ENCODE measurements around the gene ZNF536. TPM values are rescaled to one million over a fixed set of nuclear protein-coding genes. Genes with fewer than 3 reads are reported as not detected.

ZNF536 gene
- total RNA-seq, 2 experiments from 2014 or later, result not detected

DNA sequence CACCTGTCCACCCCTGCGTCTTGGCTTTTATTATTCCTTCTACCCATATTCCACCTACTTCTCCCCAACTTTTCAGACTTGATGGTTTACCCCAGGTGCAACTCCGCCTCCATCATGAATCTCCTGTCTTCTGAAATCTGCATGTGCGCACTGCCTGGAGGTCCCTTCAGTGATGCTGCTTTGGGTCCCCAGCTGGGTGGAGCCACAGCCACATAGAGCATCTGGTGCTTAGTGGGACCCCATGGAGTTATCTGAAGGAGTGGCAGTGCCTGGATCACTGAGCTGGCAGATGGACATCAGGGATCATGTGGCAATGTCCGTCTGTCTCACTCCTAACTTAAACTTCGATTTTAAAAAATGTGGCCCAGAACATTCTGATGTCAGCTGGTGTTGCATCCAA, 13.5 kb downstream of the ZNF536 start:
- DNase-seq, result no peak
- no peak for ATAC-seq
- intact Hi-C loops (cut with DNase I, micrococcal nuclease), result no loop called here
- POLR2A ChIA-PET, result no interaction called here
- Mint-ChIP-seq H3K4me3 (no peak overlapping the region), H3K36me3 (ENCODE audit: low read depth) (no peaks in the 10 kb centered on the region), H3K9me3 (ENCODE audit: low read depth) (no peaks in the 10 kb centered on the region), H3K27ac (no peak overlapping the region), H3K27me3 (peaks cover 4% of the 10 kb centered on the region), H3K4me1 (no peaks in the 10 kb centered on the region)
- CTCF ChIA-PET, result no interaction called here

DNA sequence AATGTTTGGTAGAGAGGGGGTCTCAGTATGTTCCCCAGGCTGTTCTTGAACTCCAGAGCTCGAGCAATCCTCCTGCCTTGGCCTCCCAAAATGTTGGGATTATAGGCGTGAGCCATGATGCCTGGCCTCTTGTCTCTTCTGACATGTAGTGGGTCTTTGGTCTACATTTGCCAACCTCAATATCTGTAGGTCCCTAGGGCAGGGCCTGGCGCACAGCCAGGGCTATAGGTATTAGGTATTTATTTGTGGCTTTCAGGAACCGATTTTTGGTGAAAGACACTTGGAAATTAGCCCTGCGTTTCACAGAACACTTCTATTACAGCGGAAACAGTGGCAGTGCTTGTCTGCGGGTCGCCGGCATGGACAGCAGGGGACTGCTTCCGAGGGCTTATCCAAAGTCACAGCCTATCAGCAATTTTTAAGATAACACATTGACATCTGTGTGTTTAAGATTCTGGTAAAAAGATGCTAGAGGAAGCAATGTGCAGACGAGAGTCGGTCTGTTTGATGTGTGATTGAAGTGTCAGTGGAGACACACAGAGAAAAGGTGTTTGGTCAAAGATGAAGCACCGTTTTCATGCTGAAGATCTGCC, 14.5 kb downstream of the ZNF536 start:
- ChIA-PET CTCF (no interaction called here), POLR2A (no interaction called here)
- no peaks in the 10 kb centered on the region for H3K9me3 Mint-ChIP-seq (ENCODE audit: low read depth)
- H3K4me3 Mint-ChIP-seq, result no peak overlapping the region
- ATAC-seq (no peak), DNase-seq (no peak)
- H3K36me3 Mint-ChIP-seq (ENCODE audit: low read depth), result no peaks in the 10 kb centered on the region
- peaks cover 4% of the 10 kb centered on the region for H3K27me3 Mint-ChIP-seq
- intact Hi-C loops (cut with DNase I, micrococcal nuclease), result no loop called here
- H3K4me1 Mint-ChIP-seq, result no peaks in the 10 kb centered on the region
- H3K27ac Mint-ChIP-seq, result no peak overlapping the region

DNA sequence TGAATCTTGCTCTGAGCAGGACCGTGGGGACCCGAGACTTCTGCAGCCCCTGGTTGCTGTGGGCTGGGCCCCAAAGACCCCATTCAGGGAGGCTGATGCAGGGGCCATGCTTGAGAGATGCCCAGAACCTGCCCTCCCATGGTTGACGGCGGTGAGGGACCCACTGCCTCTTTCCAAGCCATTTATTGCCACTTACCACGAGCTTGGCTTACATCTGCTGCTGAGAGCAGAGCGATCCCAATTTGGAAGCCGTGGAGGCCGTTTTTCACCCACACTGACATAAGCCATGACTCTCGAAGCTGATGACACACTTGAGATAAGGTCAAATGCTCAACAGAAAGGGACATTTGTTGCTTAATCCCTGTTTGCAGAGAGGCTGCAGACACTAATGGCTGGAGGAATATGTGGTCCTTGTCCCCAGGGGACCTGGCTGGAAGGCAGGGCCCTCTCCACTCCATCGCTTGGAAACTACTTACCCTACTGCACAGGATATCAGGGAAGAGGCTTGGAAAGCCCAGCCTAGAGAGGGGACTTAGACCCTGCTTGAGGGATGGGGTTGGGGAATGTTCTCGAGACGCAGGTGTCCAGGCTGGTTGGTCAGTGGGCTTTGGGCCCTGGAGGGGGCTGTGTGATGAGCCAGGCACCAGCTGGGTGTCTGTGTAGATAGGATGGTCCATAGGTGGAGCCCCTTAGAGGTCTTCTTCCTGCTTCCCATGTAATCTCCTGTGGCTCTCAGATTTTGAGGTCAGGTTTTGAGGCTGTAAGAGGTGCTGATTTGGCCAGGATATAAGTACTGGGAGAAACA, 15.3 kb downstream of the ZNF536 start:
- Mint-ChIP-seq H3K27me3 (peaks cover 4% of the 10 kb centered on the region), H3K9me3 (ENCODE audit: low read depth) (no peaks in the 10 kb centered on the region), H3K4me1 (no peaks in the 10 kb centered on the region), H3K4me3 (no peak overlapping the region), H3K27ac (no peak overlapping the region), H3K36me3 (ENCODE audit: low read depth) (no peaks in the 10 kb centered on the region)
- intact Hi-C loops (cut with DNase I, micrococcal nuclease), result no loop called here
- ATAC-seq, result no peak
- ChIA-PET CTCF (no interaction called here), POLR2A (no interaction called here)
- no peak for DNase-seq

DNA sequence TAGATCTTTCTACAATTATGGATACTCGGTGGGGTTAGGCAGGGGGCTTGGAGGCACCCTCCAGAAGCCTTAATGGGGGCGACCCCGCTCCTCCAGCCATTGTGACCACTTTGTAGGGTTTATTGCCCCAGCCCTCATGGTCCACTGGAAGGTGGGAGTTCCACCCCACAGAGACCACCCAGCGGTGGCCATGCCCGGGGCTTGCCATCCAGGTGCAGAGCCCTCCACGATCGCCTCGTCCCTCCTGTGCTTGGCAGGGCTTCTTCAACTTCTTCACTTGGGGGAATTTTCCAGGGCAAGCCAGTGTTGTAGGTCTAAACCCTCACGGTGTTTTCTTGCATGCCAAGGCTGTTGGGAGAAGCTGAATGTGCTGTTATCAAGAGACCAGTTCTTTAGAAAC, 16.1 kb downstream of the ZNF536 start:
- H3K9me3 Mint-ChIP-seq (ENCODE audit: low read depth), result no peaks in the 10 kb centered on the region
- CTCF ChIA-PET, result no interaction called here
- peaks cover 7% of the 10 kb centered on the region for H3K27me3 Mint-ChIP-seq
- H3K36me3 Mint-ChIP-seq (ENCODE audit: low read depth), result no peaks in the 10 kb centered on the region
- H3K27ac Mint-ChIP-seq, result no peak overlapping the region
- H3K4me3 Mint-ChIP-seq, result no peak overlapping the region
- no peaks in the 10 kb centered on the region for H3K4me1 Mint-ChIP-seq
- DNase-seq, result no peak
- intact Hi-C loops (cut with DNase I, micrococcal nuclease), result no loop called here
- POLR2A ChIA-PET, result no interaction called here
- ATAC-seq, result no peak

DNA sequence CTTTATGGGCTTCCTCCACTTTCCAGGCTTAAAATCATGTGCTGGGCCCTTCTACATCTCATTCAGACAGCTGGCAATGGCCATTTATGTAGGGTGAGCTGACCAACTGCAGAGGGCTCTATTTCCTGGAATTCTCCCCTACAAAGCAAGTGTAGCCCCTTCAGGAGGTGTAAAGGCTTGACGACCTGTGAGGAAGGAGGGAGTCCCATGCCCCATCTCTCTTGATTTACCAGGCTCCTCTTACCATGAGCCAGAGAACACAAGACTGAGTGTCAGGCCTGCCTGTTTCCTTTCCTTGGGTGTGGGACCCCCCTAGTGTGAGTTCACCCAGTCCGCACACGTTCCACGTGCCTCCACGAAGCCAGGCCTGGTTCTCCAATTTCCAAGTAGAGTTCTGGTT, 16.6 kb downstream of the ZNF536 start:
- Mint-ChIP-seq H3K4me3 (no peak overlapping the region), H3K27ac (no peak overlapping the region), H3K27me3 (peaks cover 12% of the 10 kb centered on the region), H3K4me1 (no peaks in the 10 kb centered on the region), H3K36me3 (ENCODE audit: low read depth) (no peaks in the 10 kb centered on the region), H3K9me3 (ENCODE audit: low read depth) (no peaks in the 10 kb centered on the region)
- no peak for DNase-seq
- ChIA-PET POLR2A (no interaction called here), CTCF (no interaction called here)
- no peak for ATAC-seq
- intact Hi-C loops (cut with DNase I, micrococcal nuclease), result no loop called here

DNA sequence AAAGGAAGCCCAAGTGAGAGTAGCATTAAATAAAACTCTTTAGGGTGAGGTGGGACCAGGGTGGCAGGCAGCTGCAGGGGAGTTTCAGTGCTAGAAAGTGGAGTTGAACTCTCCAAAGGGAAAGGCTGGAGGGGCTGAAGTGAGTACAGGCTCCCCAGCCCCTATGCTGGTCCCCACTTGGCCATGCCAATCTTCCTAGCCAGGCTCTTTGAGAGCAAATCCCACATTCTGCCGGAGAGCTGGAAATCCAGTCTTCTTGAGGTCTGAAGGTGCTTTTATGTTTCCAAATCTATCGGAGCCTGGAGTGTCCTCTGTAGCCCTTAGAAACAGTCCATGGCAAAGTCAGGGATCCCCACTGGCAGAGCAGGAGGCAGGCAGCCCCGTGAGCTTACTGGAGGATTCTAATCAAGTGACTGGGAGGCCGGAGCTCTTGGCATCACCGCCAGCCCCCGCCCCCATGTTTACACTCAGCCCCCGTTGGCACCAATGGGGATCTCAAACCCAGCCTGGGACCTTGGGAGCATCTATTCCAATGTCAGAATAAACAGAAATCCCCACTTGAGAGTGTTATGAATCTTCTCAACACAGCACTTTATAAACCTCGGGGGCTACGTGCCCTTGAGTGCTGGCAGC, 18.3 kb downstream of the ZNF536 start:
- ATAC-seq (no peak), DNase-seq (no peak)
- peaks cover 12% of the 10 kb centered on the region for H3K27me3 Mint-ChIP-seq
- CTCF ChIA-PET, result no interaction called here
- H3K27ac Mint-ChIP-seq, result no peak overlapping the region
- no peaks in the 10 kb centered on the region for H3K36me3 Mint-ChIP-seq (ENCODE audit: low read depth)
- H3K4me3 Mint-ChIP-seq, result no peak overlapping the region
- POLR2A ChIA-PET, result no interaction called here
- no peaks in the 10 kb centered on the region for H3K9me3 Mint-ChIP-seq (ENCODE audit: low read depth)
- H3K4me1 Mint-ChIP-seq, result no peaks in the 10 kb centered on the region
- intact Hi-C loops (cut with DNase I, micrococcal nuclease), result loop anchor here in 1 of 2 experiments (10.0 kb wide), 1 partner anchor 1026 kb away; no protein-coding TSS in a partner anchor

DNA sequence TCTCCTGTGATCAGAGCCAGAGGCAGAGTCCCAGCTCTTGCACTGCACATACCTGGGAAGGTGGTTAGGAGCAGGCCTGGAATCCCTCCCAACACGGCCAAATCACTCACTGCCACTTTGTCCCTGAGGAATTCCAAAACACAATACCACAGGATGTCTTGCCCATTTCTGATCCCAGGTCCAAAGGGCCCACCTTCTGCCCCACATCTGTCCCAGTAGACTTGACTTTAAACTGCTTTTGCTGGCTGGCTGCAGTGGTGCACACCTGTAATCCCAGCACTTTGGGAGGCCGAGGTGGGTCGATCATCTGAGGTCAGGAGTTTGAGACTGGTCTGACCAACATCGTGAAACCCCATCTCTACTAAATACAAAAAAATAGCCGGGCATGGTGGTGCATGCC, 18.9 kb downstream of the ZNF536 start:
- no peaks in the 10 kb centered on the region for H3K9me3 Mint-ChIP-seq (ENCODE audit: low read depth)
- CTCF ChIA-PET, result no interaction called here

DNA sequence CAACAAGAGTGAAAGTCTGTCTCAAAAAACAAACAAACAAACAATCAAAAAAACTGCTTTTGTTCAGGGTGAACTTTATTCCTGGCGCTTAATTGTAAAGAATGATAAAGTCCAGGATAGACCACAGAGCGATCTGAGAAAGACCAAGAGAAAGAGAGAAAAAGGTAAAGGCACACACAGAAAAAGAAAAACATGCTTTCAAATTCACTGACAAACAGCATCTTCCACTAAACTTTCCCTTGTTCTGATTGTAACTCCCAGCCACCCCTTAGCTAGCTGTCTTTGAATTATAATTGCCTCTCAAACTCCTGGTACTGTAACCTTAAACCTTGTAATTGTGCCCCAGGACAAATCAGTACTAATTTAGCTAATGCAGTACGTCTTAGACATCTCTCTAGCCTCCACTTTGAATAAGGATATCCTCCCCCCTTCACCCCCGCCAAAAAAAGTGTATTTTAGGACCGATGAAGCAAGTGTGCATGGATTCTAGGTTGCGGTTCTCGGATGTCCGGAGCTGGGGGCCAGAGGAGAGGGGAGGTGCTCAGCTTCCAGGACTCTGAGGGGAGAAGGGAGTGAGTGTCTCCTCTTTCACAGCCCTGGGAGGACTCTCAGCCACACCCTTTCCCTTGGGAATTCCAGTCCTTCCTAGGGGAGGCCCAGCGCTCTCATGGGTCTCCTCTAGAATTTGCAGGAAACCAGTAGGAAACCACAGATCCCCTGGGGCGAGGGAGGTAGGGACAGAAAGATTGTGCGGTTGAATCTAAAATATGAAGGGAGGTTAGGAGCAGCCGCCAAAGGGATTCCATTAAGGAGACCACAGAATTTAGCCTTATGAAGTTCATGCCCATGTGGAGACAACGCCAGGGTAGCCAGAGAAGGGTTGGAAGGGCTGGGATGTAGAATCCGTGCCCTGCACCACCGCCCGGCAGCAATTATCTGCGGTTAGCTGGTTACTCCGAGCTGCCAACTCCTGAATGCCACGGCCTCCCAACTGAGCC, 19.7 kb downstream of the ZNF536 start:
- intact Hi-C loops (cut with DNase I, micrococcal nuclease), result loop anchor here in 1 of 2 experiments (10.0 kb wide), 1 partner anchor 1027 kb away; no protein-coding TSS in a partner anchor
- ChIA-PET CTCF (no interaction called here), POLR2A (no interaction called here)
- H3K4me1 Mint-ChIP-seq, result no peaks in the 10 kb centered on the region
- ATAC-seq, result no peak
- no peak for DNase-seq
- no peak overlapping the region for H3K4me3 Mint-ChIP-seq
- H3K36me3 Mint-ChIP-seq (ENCODE audit: low read depth), result no peaks in the 10 kb centered on the region
- no peaks in the 10 kb centered on the region for H3K9me3 Mint-ChIP-seq (ENCODE audit: low read depth)
- H3K27ac Mint-ChIP-seq, result no peak overlapping the region
- peaks cover 9% of the 10 kb centered on the region for H3K27me3 Mint-ChIP-seq

More for the DNA sequence above, 18.9 kb downstream of the ZNF536 start:
- intact Hi-C loops (cut with DNase I, micrococcal nuclease), result loop anchor here in 1 of 2 experiments (10.0 kb wide), 1 partner anchor 1026 kb away; no protein-coding TSS in a partner anchor
- DNase-seq (no peak), ATAC-seq (no peak)
- Mint-ChIP-seq H3K27ac (no peak overlapping the region), H3K4me1 (no peaks in the 10 kb centered on the region), H3K36me3 (ENCODE audit: low read depth) (no peaks in the 10 kb centered on the region), H3K4me3 (no peak overlapping the region), H3K27me3 (peaks cover 11% of the 10 kb centered on the region)
- POLR2A ChIA-PET, result no interaction called here

DNA sequence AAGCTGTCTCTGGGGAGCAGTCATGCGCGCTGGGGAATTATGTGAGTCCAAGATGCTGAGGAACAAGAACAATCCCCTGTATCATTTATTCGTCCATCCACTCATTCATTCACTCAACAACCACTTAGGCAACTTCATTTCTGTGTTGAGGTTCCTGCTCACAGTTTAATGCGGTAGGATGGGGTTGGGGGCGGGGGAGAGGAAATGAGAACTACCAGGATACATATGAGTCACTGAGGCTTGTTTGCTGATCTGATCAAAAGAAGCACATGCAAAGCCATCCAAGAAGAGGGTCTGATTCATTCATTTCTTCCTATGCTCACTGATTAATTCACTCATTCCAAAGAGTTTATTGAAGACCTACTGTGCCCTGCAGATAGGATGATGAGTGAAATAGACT, 20.9 kb downstream of the ZNF536 start:
- H3K4me3 Mint-ChIP-seq, result no peak overlapping the region
- H3K4me1 Mint-ChIP-seq, result no peaks in the 10 kb centered on the region
- POLR2A ChIA-PET, result no interaction called here
- no peak overlapping the region for H3K27ac Mint-ChIP-seq
- CTCF ChIA-PET, result no interaction called here
- H3K36me3 Mint-ChIP-seq (ENCODE audit: low read depth), result no peaks in the 10 kb centered on the region
- ATAC-seq, result peak; percentile 49
- peaks cover 9% of the 10 kb centered on the region for H3K27me3 Mint-ChIP-seq
- peak; percentile 29 for DNase-seq
- intact Hi-C loops (cut with DNase I, micrococcal nuclease), result loop anchor here in 1 of 2 experiments (10.0 kb wide), 1 partner anchor 1028 kb away; no protein-coding TSS in a partner anchor
- H3K9me3 Mint-ChIP-seq (ENCODE audit: low read depth), result no peaks in the 10 kb centered on the region

DNA sequence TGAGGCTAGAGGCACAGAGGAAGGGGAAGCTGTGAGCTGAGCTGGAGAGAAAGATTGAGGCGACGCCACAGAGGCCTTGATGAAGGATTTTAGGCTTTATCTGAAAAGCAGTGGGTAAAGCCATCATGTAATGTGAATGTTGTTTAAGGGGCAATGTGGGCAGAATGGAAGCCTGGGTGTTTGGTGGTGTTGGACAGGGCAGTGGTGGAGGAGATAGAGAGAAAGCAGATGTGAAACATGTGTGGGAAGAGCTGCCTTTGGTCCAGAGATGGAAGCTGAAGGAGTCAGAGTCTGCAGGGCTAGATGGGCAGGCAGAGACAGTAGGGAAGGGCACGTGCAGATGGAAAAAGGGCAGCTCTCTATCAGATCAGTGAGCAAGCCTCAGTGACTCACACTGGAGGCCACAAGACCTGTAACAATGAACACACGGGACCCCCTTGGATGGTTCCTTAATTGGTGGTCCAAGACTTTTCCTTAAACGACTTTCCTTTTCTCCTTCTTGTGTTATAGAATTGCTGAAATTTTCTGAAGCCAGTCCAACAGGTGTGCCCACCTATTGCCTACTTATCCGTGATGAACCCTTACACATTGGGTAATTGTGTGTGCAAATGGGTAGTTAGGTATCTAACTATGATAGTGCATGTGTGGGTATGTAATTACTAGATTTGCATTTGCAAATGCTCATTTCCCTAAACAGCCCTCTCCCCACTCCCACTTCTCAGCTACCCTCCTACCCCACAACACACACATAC, 21.7 kb downstream of the ZNF536 start:
- H3K36me3 Mint-ChIP-seq (ENCODE audit: low read depth), result no peaks in the 10 kb centered on the region
- H3K27ac Mint-ChIP-seq, result no peak overlapping the region
- no peak for ATAC-seq
- intact Hi-C loops (cut with DNase I, micrococcal nuclease), result loop anchor here in 1 of 2 experiments (10.0 kb wide), 1 partner anchor 1029 kb away; no protein-coding TSS in a partner anchor
- H3K4me1 Mint-ChIP-seq, result no peaks in the 10 kb centered on the region
- H3K4me3 Mint-ChIP-seq, result no peak overlapping the region
- POLR2A ChIA-PET, result interaction anchor here (0.6 kb wide), 1 partner anchor 514 kb away, joined by 5 read pairs; no protein-coding TSS in a partner anchor
- no peak for DNase-seq
- peaks cover 9% of the 10 kb centered on the region for H3K27me3 Mint-ChIP-seq
- CTCF ChIA-PET, result no interaction called here
- H3K9me3 Mint-ChIP-seq (ENCODE audit: low read depth), result no peaks in the 10 kb centered on the region

Data from activated CD4-positive, alpha-beta T cell treated with anti-CD3 and anti-CD28 coated beads for 36 hours (primary cell).